ENCODE data around the gene ORC3.

ORC3 gene

GRCh38 chr6:87558446-87558845, 31.5 kb upstream of the ORC3 start:
- H3K27ac ChIP-seq (ENCODE audit: low read length) = no peak overlapping the region
- no peaks in the 10 kb centered on the region for H3K27me3 ChIP-seq (ENCODE audit: insufficient read depth, low read length, poor library complexity)
- H4K20me1 ChIP-seq (ENCODE audit: insufficient read depth, low read length) = no peaks in the 10 kb centered on the region
- peaks cover 68% of the 10 kb centered on the region for H3K36me3 ChIP-seq (ENCODE audit: insufficient read depth, low read length)
- no peak overlapping the region for H2AFZ ChIP-seq (ENCODE audit: low read depth, low read length)
- TF ChIP-seq CTCF (IDR thresholded peaks at IDR 0.05; ENCODE audit: borderline replicate concordance, extremely low read depth, low read length, poor library complexity, severe bottlenecking) (no peak), EZH2 (IDR thresholded peaks at IDR 0.05; ENCODE audit: borderline replicate concordance, low read depth, low read length, severe bottlenecking) (no peak)
- no peak overlapping the region for H3K4me3 ChIP-seq (ENCODE audit: low read depth in 1 of 2, low read length in 2 of 2)
- no peak overlapping the region for H3K4me2 ChIP-seq (ENCODE audit: insufficient read depth, low read length)
- no peak for ATAC-seq (ENCODE audit: insufficient read depth, low read depth)
- H3K79me2 ChIP-seq (ENCODE audit: insufficient read depth, low read length) = no peaks in the 10 kb centered on the region
- no peak for DNase-seq
- H3K4me1 ChIP-seq (ENCODE audit: insufficient read depth, low read length) = no peaks in the 10 kb centered on the region
- no peaks in the 10 kb centered on the region for H3K9me3 ChIP-seq (ENCODE audit: insufficient read depth, low read length, severe bottlenecking)
- H3K9ac ChIP-seq (ENCODE audit: low read depth, low read length) = no peak overlapping the region

DNA sequence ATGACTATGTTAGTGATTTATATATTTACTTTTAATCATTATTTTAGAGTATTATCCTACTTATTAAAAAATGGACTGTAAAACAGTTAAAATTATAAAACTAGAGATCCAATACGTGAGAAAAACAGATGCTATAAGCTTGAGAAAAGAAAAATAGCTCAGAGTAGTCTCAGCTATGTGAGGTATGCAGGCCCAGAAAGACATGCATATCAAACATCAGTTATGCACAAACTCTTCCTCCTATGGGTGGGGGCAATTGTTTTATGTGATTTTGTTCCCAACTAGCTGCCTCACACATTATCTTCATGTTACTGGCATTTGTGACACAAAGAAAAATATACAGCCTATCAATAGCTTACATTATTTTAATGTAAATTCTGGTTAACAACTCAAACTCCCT, 28.9 kb upstream of the ORC3 start:
- Histone ChIP-seq H3K79me2 (ENCODE audit: insufficient read depth, low read length) (peaks cover 3% of the 10 kb centered on the region; the same call in 1 of the 2 replicates), H4K20me1 (ENCODE audit: insufficient read depth, low read length) (no peaks in the 10 kb centered on the region), H3K27ac (ENCODE audit: low read length) (no peak overlapping the region), H2AFZ (ENCODE audit: low read depth, low read length) (no peak overlapping the region), H3K36me3 (ENCODE audit: insufficient read depth, low read length) (peaks cover 63% of the 10 kb centered on the region), H3K9ac (ENCODE audit: low read depth, low read length) (no peak overlapping the region), H3K9me3 (ENCODE audit: insufficient read depth, low read length, severe bottlenecking) (no peaks in the 10 kb centered on the region), H3K27me3 (ENCODE audit: insufficient read depth, low read length, poor library complexity) (no peaks in the 10 kb centered on the region), H3K4me3 (ENCODE audit: low read depth in 1 of 2, low read length in 2 of 2) (no peak overlapping the region), H3K4me1 (ENCODE audit: insufficient read depth, low read length) (no peaks in the 10 kb centered on the region), H3K4me2 (ENCODE audit: insufficient read depth, low read length) (no peak overlapping the region)
- no peak for DNase-seq
- no peak for TF ChIP-seq EZH2 (IDR thresholded peaks at IDR 0.05; ENCODE audit: borderline replicate concordance, low read depth, low read length, severe bottlenecking)
- ATAC-seq (ENCODE audit: insufficient read depth, low read depth) = no peak

DNA sequence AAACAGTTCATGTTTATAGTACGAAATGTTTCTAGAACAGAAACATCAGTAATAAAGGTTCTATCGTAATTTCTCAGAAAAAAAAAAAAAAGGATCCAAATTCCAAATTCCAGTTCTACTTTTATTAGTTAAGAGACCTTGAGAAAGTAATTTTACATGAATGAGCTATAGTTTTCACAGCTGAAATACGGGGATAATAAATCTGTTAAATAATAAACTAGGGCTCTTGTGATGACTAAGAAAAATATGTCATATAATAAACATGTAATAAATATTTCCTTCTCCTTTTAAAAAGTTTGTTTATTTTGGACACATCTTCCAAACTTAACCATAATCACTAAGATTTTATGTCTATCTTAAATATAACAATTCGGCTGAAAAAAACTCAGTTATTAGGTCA, 17.9 kb upstream of the ORC3 start:
- TF ChIP-seq EZH2 (IDR thresholded peaks at IDR 0.05; ENCODE audit: borderline replicate concordance, low read depth, low read length, severe bottlenecking) (no peak), CTCF (IDR thresholded peaks at IDR 0.05; ENCODE audit: borderline replicate concordance, extremely low read depth, low read length, poor library complexity, severe bottlenecking) (no peak)
- Histone ChIP-seq H3K9me3 (ENCODE audit: insufficient read depth, low read length, severe bottlenecking) (no peaks in the 10 kb centered on the region), H3K27ac (ENCODE audit: low read length) (no peak overlapping the region), H3K4me3 (ENCODE audit: low read depth in 1 of 2, low read length in 2 of 2) (no peak overlapping the region), H3K27me3 (ENCODE audit: insufficient read depth, low read length, poor library complexity) (no peaks in the 10 kb centered on the region), H3K9ac (ENCODE audit: low read depth, low read length) (no peak overlapping the region), H2AFZ (ENCODE audit: low read depth, low read length) (no peak overlapping the region), H3K4me2 (ENCODE audit: insufficient read depth, low read length) (no peak overlapping the region), H3K36me3 (ENCODE audit: insufficient read depth, low read length) (peaks cover 11% of the 10 kb centered on the region; the same call in 1 of the 2 replicates), H3K4me1 (ENCODE audit: insufficient read depth, low read length) (peaks cover 18% of the 10 kb centered on the region), H4K20me1 (ENCODE audit: insufficient read depth, low read length) (peaks cover 28% of the 10 kb centered on the region; the same call in 1 of the 2 replicates), H3K79me2 (ENCODE audit: insufficient read depth, low read length) (peaks cover 76% of the 10 kb centered on the region)
- no peak for DNase-seq
- no peak for ATAC-seq (ENCODE audit: insufficient read depth, low read depth)

DNA sequence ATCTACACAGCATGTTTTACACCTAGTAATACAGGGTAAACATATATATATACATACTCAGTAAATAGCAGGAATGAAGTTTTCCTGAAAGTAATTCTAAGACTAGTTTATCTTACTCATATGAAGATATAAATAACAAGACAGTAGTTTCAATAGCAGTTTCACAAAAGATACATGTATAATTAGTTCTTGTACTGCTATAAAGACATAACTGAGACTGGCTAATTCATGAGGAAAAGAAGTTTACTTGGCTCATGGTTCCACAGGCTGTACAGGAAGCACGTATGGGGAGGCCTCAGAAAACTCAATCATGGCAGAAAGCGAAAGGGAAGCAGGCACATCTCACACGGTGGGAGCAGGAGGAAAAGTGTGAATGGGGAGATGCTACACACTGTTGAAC, 17.1 kb upstream of the ORC3 start:
- Histone ChIP-seq H3K9ac (ENCODE audit: low read depth, low read length) (no peak overlapping the region), H3K79me2 (ENCODE audit: insufficient read depth, low read length) (peaks cover 85% of the 10 kb centered on the region), H3K4me1 (ENCODE audit: insufficient read depth, low read length) (peaks cover 18% of the 10 kb centered on the region), H2AFZ (ENCODE audit: low read depth, low read length) (no peak overlapping the region), H3K4me2 (ENCODE audit: insufficient read depth, low read length) (no peak overlapping the region), H3K9me3 (ENCODE audit: insufficient read depth, low read length, severe bottlenecking) (no peaks in the 10 kb centered on the region), H3K4me3 (ENCODE audit: low read depth in 1 of 2, low read length in 2 of 2) (no peak overlapping the region), H3K36me3 (ENCODE audit: insufficient read depth, low read length) (peaks cover 11% of the 10 kb centered on the region; the same call in 1 of the 2 replicates), H4K20me1 (ENCODE audit: insufficient read depth, low read length) (peaks cover 28% of the 10 kb centered on the region; the same call in 1 of the 2 replicates), H3K27me3 (ENCODE audit: insufficient read depth, low read length, poor library complexity) (no peaks in the 10 kb centered on the region), H3K27ac (ENCODE audit: low read length) (no peak overlapping the region)
- TF ChIP-seq CTCF (IDR thresholded peaks at IDR 0.05; ENCODE audit: borderline replicate concordance, extremely low read depth, low read length, poor library complexity, severe bottlenecking) (no peak), EZH2 (IDR thresholded peaks at IDR 0.05; ENCODE audit: borderline replicate concordance, low read depth, low read length, severe bottlenecking) (no peak)
- ATAC-seq (ENCODE audit: insufficient read depth, low read depth) (no peak), DNase-seq (no peak)

All from DND-41 (cell line).